NCI-H1105 treated with DMSO at 0.1 percent for 48 hours (cell line): ENCODE measurements around the gene MARS1.
"Not testable (repeated sequence)": the region's sequence is repeated elsewhere in the genome, so short reads cannot be mapped to it uniquely, and the experiment has no call there.

Experiments used
- DNase-seq: peaks from one replicate; lab custom pipeline; 2025; lab: John Stamatoyannopoulos, UW

Gene MARS1

GRCh38 chr12:57487597-57488401 is at the start of gene MARS1:
Gene MARS1, plus strand, starts transcription at chr12:57488068. Its CDS starts 23 bp downstream, at chr12:57488091.
- DNase-seq: peak; percentile 90

- no peak for DNase-seq
These were observed 49.5 kb upstream of the MARS1 start for GRCh38 chr12:57438400-57438799.

GRCh38 chr12:57439762-57440266 is 48.1 kb upstream of the MARS1 start:
- no peak for DNase-seq

- not testable (repeated sequence) for DNase-seq
These were observed 46.5 kb upstream of the MARS1 start for GRCh38 chr12:57441393-57441792.

- DNase-seq: no peak
These were observed 45.9 kb upstream of the MARS1 start for GRCh38 chr12:57441846-57442427.

- not testable (repeated sequence) for DNase-seq
These were observed 43.5 kb upstream of the MARS1 start for GRCh38 chr12:57444337-57444736.

- DNase-seq: no peak
These were observed 43.1 kb upstream of the MARS1 start for GRCh38 chr12:57444744-57445143.

GRCh38 chr12:57446292-57446960 is 41.4 kb upstream of the MARS1 start:
- no peak for DNase-seq

GRCh38 chr12:57448669-57449068 is 39.2 kb upstream of the MARS1 start:
- no peak for DNase-seq

GRCh38 chr12:57449375-57449774 is 38.5 kb upstream of the MARS1 start:
- DNase-seq: no peak

- no peak for DNase-seq
These were observed 37.8 kb upstream of the MARS1 start for GRCh38 chr12:57450057-57450456.

GRCh38 chr12:57451233-57451778 is 36.6 kb upstream of the MARS1 start:
- no peak for DNase-seq

- no peak for DNase-seq
These were observed 35.5 kb upstream of the MARS1 start for GRCh38 chr12:57452181-57452936.

GRCh38 chr12:57452937-57453509 is 34.8 kb upstream of the MARS1 start:
- DNase-seq: peak; percentile 39

- no peak for DNase-seq
These were observed 33.7 kb upstream of the MARS1 start for GRCh38 chr12:57454213-57454565.

GRCh38 chr12:57454566-57455373 is 33.1 kb upstream of the MARS1 start, which contains the start of gene INHBE:
Gene INHBE, plus strand, starts transcription at chr12:57455307. Its CDS starts 230 bp downstream, at chr12:57455537.
- DNase-seq: no peak

- no peak for DNase-seq
These were observed 32.3 kb upstream of the MARS1 start for GRCh38 chr12:57455374-57456144.

- peak; percentile 6 for DNase-seq
These were observed 31.6 kb upstream of the MARS1 start for GRCh38 chr12:57456145-57456700.

GRCh38 chr12:57456737-57457490 is 31.0 kb upstream of the MARS1 start:
- DNase-seq: no peak
